Measurements from ENCODE around the gene SPI1. TPM values are rescaled to one million over a fixed set of nuclear protein-coding genes. Genes with fewer than 3 reads are reported as not detected.

Gene SPI1
- total RNA-seq, 2 experiments from 2014 or later, result not detected

DNA sequence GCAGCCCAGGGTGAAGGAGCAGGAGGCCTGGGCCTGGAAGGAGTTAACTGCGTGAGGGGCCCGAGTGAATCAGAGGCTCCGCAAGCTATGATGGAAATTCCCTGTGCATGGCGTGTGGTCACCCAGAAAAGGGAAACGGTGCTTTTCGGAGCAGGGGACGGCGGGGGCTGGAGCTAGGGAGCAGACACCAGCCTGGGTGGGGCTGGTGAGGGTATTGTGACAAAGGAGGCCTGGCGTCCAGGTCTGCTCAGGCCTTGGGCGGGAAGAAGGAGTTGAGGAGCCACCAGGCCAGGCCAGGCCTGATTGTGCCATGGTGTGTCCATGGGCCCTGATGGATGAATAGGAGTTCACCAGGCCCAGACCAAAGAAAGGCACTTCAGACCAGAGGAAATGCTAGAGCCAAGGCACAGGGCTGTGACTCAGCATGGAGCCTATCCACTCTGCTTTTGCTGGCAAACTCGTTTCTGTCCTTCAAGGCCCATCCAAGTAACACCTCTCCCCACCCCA lies 12.8 kb upstream of the SPI1 start:
- H3K4me1 Mint-ChIP-seq (ENCODE audit: low read depth), result peaks cover 36% of the 10 kb centered on the region
- no peaks in the 10 kb centered on the region for H3K27me3 Mint-ChIP-seq (ENCODE audit: low read depth)
- no peaks in the 10 kb centered on the region for H3K9me3 Mint-ChIP-seq
- no peak overlapping the region for H3K4me3 Mint-ChIP-seq
- no peak overlapping the region for H3K27ac Mint-ChIP-seq
- H3K36me3 Mint-ChIP-seq (ENCODE audit: low read depth), result no peaks in the 10 kb centered on the region
- no peak for DNase-seq
- CTCF ChIA-PET, result interaction anchor here (3.1 kb wide), 1 partner anchor 18 kb away, joined by 32 read pairs; no protein-coding TSS in a partner anchor
- intact Hi-C loops (cut with micrococcal nuclease), result no loop called here

DNA sequence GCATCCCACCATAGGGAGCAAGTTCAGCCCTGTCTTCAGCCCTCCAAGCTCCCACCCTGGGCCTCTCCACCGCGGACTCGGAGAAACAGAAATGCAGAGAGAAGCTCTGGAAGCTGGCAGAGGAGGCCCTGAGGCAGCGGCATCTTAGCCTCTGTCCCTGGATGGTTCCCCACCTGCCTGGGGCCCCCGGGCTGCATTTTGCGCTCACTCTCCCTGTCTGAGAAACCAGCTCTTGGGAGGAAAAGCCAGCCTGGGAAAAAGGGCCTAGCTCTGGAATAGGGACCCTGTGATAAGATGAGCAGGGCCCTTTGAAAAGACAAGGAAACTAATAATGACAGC lies 12.0 kb upstream of the SPI1 start:
- Mint-ChIP-seq H3K27ac (no peak overlapping the region), H3K9me3 (no peaks in the 10 kb centered on the region), H3K4me3 (no peak overlapping the region), H3K4me1 (ENCODE audit: low read depth) (peaks cover 28% of the 10 kb centered on the region), H3K36me3 (ENCODE audit: low read depth) (no peaks in the 10 kb centered on the region), H3K27me3 (ENCODE audit: low read depth) (no peaks in the 10 kb centered on the region)
- CTCF ChIA-PET, result interaction anchor here (0.9 to 3.8 kb wide), 3 partner anchors 16 to 22 kb away, joined by 3 to 18 read pairs (median 3); no protein-coding TSS in a partner anchor
- no peak for DNase-seq
- intact Hi-C loops (cut with micrococcal nuclease), result no loop called here

DNA sequence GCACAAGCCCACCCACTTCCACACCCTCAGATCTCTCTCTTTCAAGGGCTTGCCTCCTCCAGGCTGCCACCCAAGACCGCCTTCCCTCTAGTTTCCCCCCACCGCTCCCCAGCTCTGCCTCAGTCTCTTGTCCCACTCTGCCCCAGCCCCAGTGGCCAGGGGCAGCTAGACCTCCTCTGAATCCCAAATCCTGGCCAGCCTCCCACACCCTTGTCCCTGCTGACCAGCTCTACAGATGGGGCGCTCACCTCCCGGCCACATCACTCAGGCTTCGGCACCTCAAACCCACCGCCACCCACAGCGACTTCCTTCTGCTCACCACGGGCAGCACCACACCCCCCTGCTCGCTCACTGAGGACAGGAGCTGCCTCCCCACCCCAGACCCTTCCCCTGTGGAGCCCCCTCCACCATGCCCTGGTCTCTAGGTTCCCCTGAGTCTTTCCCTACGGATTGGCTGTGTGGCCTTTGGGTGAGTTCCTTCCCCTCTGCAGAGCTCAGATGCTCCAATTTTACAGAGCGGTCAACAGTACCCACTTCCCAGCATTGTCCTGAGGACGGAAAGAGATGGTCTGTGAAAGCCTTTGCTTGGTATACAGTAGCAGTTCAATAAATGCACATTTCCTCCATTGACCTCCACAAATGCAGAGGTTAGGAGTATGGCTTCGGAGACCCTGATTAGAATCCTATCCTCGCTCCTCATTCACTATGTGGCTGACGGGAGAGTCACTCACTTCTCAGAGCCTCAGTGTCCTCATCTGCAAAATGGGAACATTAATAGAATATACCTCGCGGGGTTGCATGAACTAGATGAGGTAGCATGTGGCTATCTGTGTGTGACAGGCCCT lies 11.5 kb upstream of the SPI1 start:
- Mint-ChIP-seq H3K27ac (no peak overlapping the region), H3K4me1 (ENCODE audit: low read depth) (peaks cover 25% of the 10 kb centered on the region), H3K36me3 (ENCODE audit: low read depth) (no peaks in the 10 kb centered on the region), H3K4me3 (no peak overlapping the region), H3K9me3 (no peaks in the 10 kb centered on the region), H3K27me3 (ENCODE audit: low read depth) (no peaks in the 10 kb centered on the region)
- DNase-seq, result no peak
- CTCF ChIA-PET, result interaction anchor here (0.9 to 3.8 kb wide), 3 partner anchors 16 to 23 kb away, joined by 3 to 18 read pairs (median 3); no protein-coding TSS in a partner anchor
- intact Hi-C loops (cut with micrococcal nuclease), result no loop called here

DNA sequence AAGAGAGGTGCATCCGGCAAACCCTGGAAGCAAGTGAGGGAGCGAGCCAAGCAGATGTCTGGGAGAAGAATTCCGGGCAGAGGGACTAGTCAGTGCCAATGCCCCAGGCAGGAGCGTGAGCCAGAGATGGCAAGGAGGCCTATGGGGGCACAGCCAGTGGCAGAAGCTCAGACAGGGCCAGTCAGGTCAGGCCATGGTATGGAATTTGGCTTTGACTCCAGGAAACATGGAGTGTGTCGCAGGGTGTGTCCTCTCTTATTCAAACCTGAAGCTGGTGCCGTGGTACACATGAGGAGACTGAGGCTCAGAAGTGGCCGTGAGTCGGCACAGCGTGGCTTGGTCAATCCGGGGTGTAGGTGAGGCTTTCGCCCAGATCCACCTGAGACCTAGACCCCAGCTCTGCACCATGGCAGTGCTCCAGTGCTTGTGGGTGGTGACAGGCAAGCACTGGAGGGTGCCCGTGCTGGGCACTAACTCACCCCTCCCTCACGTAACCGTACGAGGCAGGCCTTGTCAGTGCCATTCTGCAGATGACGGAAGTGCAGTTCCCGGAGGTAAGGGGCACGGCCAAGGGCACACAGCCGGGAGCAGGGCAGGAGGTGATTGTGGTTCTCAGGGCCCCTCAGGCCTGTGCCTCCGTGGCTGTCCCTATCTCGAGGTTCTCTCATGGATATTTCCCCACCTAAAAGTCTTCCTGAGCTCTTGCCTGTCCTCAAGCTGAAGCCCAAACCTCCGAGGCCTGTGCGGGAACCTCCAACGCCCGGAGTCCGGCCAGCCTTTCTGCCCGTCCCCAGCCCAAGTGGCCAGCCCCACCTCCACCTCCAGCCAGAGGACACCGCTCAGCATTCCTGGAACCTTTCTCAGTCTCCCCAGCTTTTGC lies 10.6 kb upstream of the SPI1 start:
- DNase-seq, result no peak
- intact Hi-C loops (cut with micrococcal nuclease), result no loop called here
- Mint-ChIP-seq H3K27ac (no peak overlapping the region), H3K27me3 (ENCODE audit: low read depth) (no peaks in the 10 kb centered on the region), H3K9me3 (no peaks in the 10 kb centered on the region), H3K4me3 (no peak overlapping the region), H3K4me1 (ENCODE audit: low read depth) (peaks cover 19% of the 10 kb centered on the region), H3K36me3 (ENCODE audit: low read depth) (no peaks in the 10 kb centered on the region)
- CTCF ChIA-PET, result interaction anchor here (1.1 to 3.8 kb wide), 3 partner anchors 12 to 24 kb away, joined by 3 to 18 read pairs (median 3); no protein-coding TSS in a partner anchor

DNA sequence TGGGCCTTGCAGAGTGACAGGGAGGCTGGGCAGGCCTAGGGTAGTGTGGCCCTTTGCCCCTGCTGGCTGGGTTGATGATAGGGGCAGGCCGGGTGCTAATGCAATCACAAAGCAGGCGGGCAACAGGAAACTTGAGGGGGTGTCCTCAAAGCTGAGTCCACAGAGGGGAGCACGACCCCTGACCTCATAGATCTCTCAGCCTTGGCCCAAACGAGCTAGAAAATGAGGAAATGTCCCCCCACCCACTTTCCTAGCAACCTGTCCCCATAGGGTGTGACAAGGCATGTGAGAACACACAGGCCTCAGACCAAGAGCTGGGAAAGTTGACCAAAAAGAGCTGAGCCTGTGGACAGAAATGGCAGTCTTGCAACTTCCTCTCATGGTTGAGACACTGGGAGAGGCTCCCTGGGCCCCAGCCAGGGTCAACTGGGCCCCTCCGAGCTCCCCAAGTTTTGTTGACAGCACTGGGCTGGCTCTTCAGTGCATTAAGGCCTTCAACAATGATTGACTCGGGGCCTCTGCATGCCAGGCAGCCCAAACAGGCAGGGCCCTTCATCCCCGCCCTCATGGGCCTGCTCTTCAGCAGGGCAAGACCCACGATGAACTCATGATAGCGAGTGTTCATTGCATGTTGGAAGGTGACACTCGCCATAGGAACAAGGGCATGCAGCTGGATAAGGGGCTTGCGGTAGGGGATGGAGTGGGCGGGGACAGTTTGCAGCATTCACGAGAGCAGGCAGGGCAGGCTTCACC lies 9.8 kb upstream of the SPI1 start:
- Mint-ChIP-seq H3K9me3 (no peaks in the 10 kb centered on the region), H3K27me3 (ENCODE audit: low read depth) (no peaks in the 10 kb centered on the region), H3K4me1 (ENCODE audit: low read depth) (peaks cover 14% of the 10 kb centered on the region), H3K4me3 (no peak overlapping the region), H3K36me3 (ENCODE audit: low read depth) (no peaks in the 10 kb centered on the region), H3K27ac (no peak overlapping the region)
- intact Hi-C loops (cut with micrococcal nuclease), result no loop called here
- CTCF ChIA-PET, result interaction anchor here (0.6 to 3.8 kb wide), 4 partner anchors 13 to 177 kb away, joined by 3 to 18 read pairs (median 4); no protein-coding TSS in a partner anchor
- DNase-seq, result no peak

DNA sequence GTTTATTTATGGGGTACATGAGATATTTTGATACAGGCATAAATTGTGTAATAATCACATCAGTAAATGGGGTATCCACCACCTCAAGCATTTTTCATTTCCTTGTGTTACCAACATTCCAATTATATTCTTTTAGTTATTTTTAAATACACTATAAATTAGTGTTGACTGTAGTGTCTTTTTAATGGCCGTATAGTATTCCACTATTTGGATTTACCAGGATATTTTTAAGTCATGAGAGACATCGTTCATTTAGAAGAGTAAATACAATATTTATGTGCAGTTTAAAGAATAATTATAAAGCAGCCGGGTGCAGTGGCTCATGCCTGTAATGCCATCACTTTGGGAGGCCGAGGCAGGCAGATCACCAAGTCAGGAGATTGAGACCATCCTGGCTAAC lies 6.2 kb upstream of the SPI1 start:
- Mint-ChIP-seq H3K4me3 (no peak overlapping the region), H3K27ac (no peak overlapping the region), H3K4me1 (ENCODE audit: low read depth) (peaks cover 4% of the 10 kb centered on the region), H3K27me3 (ENCODE audit: low read depth) (no peaks in the 10 kb centered on the region), H3K9me3 (no peaks in the 10 kb centered on the region), H3K36me3 (ENCODE audit: low read depth) (no peaks in the 10 kb centered on the region)
- intact Hi-C loops (cut with micrococcal nuclease), result no loop called here
- DNase-seq, result no peak
- CTCF ChIA-PET, result no interaction called here

DNA sequence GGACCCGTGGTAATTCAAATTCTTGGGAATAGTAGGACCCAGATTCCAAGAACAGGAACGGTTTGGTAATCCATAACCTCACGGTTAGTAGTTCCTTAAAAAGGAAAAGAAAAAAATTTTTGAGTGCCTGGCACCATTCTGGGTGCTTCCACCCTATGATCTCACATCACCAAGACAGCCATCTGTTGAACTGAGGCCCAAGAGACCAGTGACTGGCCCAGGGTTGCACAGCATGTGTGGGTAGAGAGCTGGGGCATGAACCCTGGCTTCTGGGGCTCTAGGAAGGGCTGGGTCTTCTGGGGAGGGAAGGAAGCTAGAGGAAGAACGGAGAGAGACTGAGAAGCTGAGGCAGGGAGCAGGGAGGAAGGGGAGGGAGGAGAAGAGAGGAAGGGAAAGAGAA lies 4.7 kb upstream of the SPI1 start:
- Mint-ChIP-seq H3K36me3 (ENCODE audit: low read depth) (no peaks in the 10 kb centered on the region), H3K27ac (no peak overlapping the region), H3K9me3 (no peaks in the 10 kb centered on the region), H3K4me1 (ENCODE audit: low read depth) (peaks cover 1% of the 10 kb centered on the region), H3K4me3 (no peak overlapping the region), H3K27me3 (ENCODE audit: low read depth) (no peaks in the 10 kb centered on the region)
- intact Hi-C loops (cut with micrococcal nuclease), result no loop called here
- CTCF ChIA-PET, result interaction anchor here (0.6 kb wide), 1 partner anchor 9 kb away, joined by 3 read pairs; no protein-coding TSS in a partner anchor
- no peak for DNase-seq

GRCh38 chr11:47380078-47380477 lies 1.7 kb upstream of the SPI1 start:
- no peaks in the 10 kb centered on the region for H3K27me3 Mint-ChIP-seq (ENCODE audit: low read depth)
- no peaks in the 10 kb centered on the region for H3K9me3 Mint-ChIP-seq
- no peak overlapping the region for H3K4me3 Mint-ChIP-seq
- CTCF ChIA-PET, result no interaction called here
- intact Hi-C loops (cut with micrococcal nuclease), result no loop called here
- no peaks in the 10 kb centered on the region for H3K36me3 Mint-ChIP-seq (ENCODE audit: low read depth)
- no peak for DNase-seq
- H3K4me1 Mint-ChIP-seq (ENCODE audit: low read depth), result no peaks in the 10 kb centered on the region
- H3K27ac Mint-ChIP-seq, result no peak overlapping the region

GRCh38 chr11:47379317-47379716 lies 970 bp upstream of the SPI1 start:
- no peak for DNase-seq
- Mint-ChIP-seq H3K27me3 (ENCODE audit: low read depth) (no peaks in the 10 kb centered on the region), H3K27ac (no peak overlapping the region), H3K9me3 (no peaks in the 10 kb centered on the region), H3K4me1 (ENCODE audit: low read depth) (peaks cover 5% of the 10 kb centered on the region), H3K4me3 (no peak overlapping the region), H3K36me3 (ENCODE audit: low read depth) (no peaks in the 10 kb centered on the region)
- CTCF ChIA-PET, result no interaction called here
- intact Hi-C loops (cut with micrococcal nuclease), result no loop called here

- no peaks in the 10 kb centered on the region for H3K27me3 Mint-ChIP-seq (ENCODE audit: low read depth)
- peaks cover 10% of the 10 kb centered on the region for H3K4me1 Mint-ChIP-seq (ENCODE audit: low read depth)
- no peak overlapping the region for H3K27ac Mint-ChIP-seq
- no peaks in the 10 kb centered on the region for H3K36me3 Mint-ChIP-seq (ENCODE audit: low read depth)
- DNase-seq, result no peak
- no peak overlapping the region for H3K4me3 Mint-ChIP-seq
- no peaks in the 10 kb centered on the region for H3K9me3 Mint-ChIP-seq
- CTCF ChIA-PET, result interaction anchor here (1.1 kb wide), 1 partner anchor 14 kb away, joined by 3 read pairs; no protein-coding TSS in a partner anchor
- intact Hi-C loops (cut with micrococcal nuclease), result no loop called here
These were observed 456 bp upstream of the SPI1 start for GRCh38 chr11:47378836-47379170.

GRCh38 chr11:47377571-47378009 lies 757 bp downstream of the SPI1 start:
- CTCF ChIA-PET, result interaction anchor here (1.1 to 1.9 kb wide), 2 partner anchors 15 to 30 kb away, joined by 3 to 4 read pairs; no protein-coding TSS in a partner anchor

More at GRCh38 chr11:47377571-47378009, 757 bp downstream of the SPI1 start:
- intact Hi-C loops (cut with micrococcal nuclease), result no loop called here
- Mint-ChIP-seq H3K4me1 (ENCODE audit: low read depth) (peaks cover 11% of the 10 kb centered on the region), H3K9me3 (no peaks in the 10 kb centered on the region), H3K4me3 (no peak overlapping the region), H3K27me3 (ENCODE audit: low read depth) (no peaks in the 10 kb centered on the region), H3K27ac (no peak overlapping the region), H3K36me3 (ENCODE audit: low read depth) (no peaks in the 10 kb centered on the region)
- no peak for DNase-seq
